ENCODE data around the gene GLT8D1. TPM values are rescaled to one million over a fixed set of nuclear protein-coding genes. Genes with fewer than 3 reads are reported as not detected.

Gene GLT8D1
- total and polyA plus RNA-seq, 2 of the 4 experiments (the other 2 are of a cell fraction), result 87.8 to 124 TPM

DNA sequence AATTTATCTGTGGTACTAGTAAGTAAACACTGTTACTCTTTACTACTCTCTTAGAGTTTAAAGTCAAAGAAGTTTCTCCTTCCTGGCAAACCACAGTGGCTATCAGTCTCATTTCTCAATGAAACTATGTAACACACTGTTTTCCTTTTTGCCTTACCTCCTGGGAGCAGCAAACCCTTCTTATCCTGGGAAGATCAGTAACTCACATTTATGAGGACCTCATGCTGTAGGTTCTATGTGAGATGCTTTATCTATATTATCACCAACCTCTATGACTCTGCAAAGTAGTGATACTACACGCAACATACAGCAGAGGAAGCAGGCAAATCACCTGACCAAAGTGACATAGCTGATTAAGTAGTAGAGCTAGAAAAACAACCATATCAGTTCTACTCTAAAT, 55.2 kb downstream of the GLT8D1 start:
- Histone ChIP-seq H2AK5ac (ENCODE audit: low read depth, low read length) (no peak overlapping the region), H3K23ac (ENCODE audit: low read depth, low read length) (peak overlapping the region; percentile 38; the same call in 1 of the 2 replicates), H3K79me1 (ENCODE audit: low read depth in 1 of 2, low read length in 2 of 2) (peaks cover 3 to 33% of the 10 kb centered on the region in 2 experiments), H3K27me3 (ENCODE audit: control insufficient read depth, insufficient read depth, low read length) (no peaks in the 10 kb centered on the region), H3K9me1 (ENCODE audit: insufficient read depth, low read length) (peaks cover 7% of the 10 kb centered on the region), H3K27ac (ENCODE audit: insufficient read depth, low read length) (no peak overlapping the region), H2AK9ac (replicated peaks; ENCODE audit: low read depth, low read length, poor library complexity) (no peak overlapping the region), H4K5ac (ENCODE audit: low read depth, low read length) (no peak overlapping the region; the same call in 1 of the 2 replicates), H2AFZ (replicated peaks; ENCODE audit: low read length, poor library complexity) (no peak overlapping the region), H3K18ac (ENCODE audit: low read depth, low read length) (peak overlapping the region; percentile 64; the same call in 1 of the 2 replicates), H4K8ac (ENCODE audit: low read depth in 2 of 2, low read length in 2 of 2) (peak overlapping the region in 1 of 2 experiments; percentile 8; a peak in 1 of 4 replicates), H3K14ac (replicated peaks; ENCODE audit: low read depth, low read length) (no peak overlapping the region; the same call in 1 of the 2 replicates), H3K36me3 (ENCODE audit: control insufficient read depth, insufficient read depth, low read length) (peaks cover 40% of the 10 kb centered on the region), H2BK15ac (ENCODE audit: low read depth, low read length) (no peak overlapping the region), H3K9ac (ENCODE audit: low read depth, low read length) (no peak overlapping the region), H3K4me1 (ENCODE audit: control insufficient read depth, insufficient read depth, low read length) (peaks cover 8% of the 10 kb centered on the region; the same call in 1 of the 2 replicates), H2BK20ac (ENCODE audit: low read depth, low read length) (peak overlapping the region; percentile 24; the same call in 1 of the 2 replicates), H2BK5ac (ENCODE audit: low read depth, low read length, poor library complexity, severe bottlenecking) (peak overlapping the region; percentile 77), H4K91ac (ENCODE audit: insufficient read depth, low read depth, low read length) (no peak overlapping the region), H4K20me1 (ENCODE audit: insufficient read depth, low read length) (no peaks in the 10 kb centered on the region), H2BK120ac (ENCODE audit: low read depth, low read length) (no peak overlapping the region; the same call in 1 of the 2 replicates), H3K56ac (ENCODE audit: extremely low read depth, insufficient read depth, low read length) (no peak overlapping the region), H3K4me2 (ENCODE audit: low read depth, low read length) (peak overlapping the region; percentile 26; the same call in 1 of the 2 replicates), H3K4me3 (ENCODE audit: insufficient read depth, low read depth, low read length) (no peak overlapping the region), H3K9me3 (ENCODE audit: control insufficient read depth, insufficient read depth, low read length) (no peaks in the 10 kb centered on the region), H3K4ac (ENCODE audit: low read depth, low read length) (no peak overlapping the region)
- DNase-seq (peak; percentile 31), ATAC-seq (ENCODE audit: low read depth) (peak; percentile 51)
- TF ChIP-seq SMC3 (IDR thresholded peaks at IDR 0.05; ENCODE audit: low read depth, low read length) (no peak), FOS (IDR thresholded peaks at IDR 0.05; ENCODE audit: low read depth, low read length) (no peak), RCOR1 (IDR thresholded peaks at IDR 0.05; ENCODE audit: insufficient replicate concordance, low read length) (no peak), CEBPB (IDR thresholded peaks at IDR 0.05; ENCODE audit: low read depth, low read length) (no peak), MXI1 (IDR thresholded peaks at IDR 0.05; ENCODE audit: borderline replicate concordance, low read depth, low read length) (no peak), NFE2L2 (IDR thresholded peaks at IDR 0.05; ENCODE audit: low read depth, low read length) (no peak), RAD21 (IDR thresholded peaks at IDR 0.05; ENCODE audit: low read length) (no peak), MAZ (IDR thresholded peaks at IDR 0.05; ENCODE audit: borderline replicate concordance, low read depth, low read length) (no peak), BHLHE40 (IDR thresholded peaks at IDR 0.05; ENCODE audit: low read depth, low read length) (no peak)
- TF ChIP-seq, protein P1, sequence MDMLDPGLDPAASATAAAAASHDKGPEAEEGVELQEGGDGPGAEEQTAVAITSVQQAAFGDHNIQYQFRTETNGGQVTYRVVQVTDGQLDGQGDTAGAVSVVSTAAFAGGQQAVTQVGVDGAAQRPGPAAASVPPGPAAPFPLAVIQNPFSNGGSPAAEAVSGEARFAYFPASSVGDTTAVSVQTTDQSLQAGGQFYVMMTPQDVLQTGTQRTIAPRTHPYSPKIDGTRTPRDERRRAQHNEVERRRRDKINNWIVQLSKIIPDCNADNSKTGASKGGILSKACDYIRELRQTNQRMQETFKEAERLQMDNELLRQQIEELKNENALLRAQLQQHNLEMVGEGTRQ (IDR thresholded peaks at IDR 0.05; ENCODE audit: low read depth, low read length), result no peak
- TF ChIP-seq, protein P2, sequence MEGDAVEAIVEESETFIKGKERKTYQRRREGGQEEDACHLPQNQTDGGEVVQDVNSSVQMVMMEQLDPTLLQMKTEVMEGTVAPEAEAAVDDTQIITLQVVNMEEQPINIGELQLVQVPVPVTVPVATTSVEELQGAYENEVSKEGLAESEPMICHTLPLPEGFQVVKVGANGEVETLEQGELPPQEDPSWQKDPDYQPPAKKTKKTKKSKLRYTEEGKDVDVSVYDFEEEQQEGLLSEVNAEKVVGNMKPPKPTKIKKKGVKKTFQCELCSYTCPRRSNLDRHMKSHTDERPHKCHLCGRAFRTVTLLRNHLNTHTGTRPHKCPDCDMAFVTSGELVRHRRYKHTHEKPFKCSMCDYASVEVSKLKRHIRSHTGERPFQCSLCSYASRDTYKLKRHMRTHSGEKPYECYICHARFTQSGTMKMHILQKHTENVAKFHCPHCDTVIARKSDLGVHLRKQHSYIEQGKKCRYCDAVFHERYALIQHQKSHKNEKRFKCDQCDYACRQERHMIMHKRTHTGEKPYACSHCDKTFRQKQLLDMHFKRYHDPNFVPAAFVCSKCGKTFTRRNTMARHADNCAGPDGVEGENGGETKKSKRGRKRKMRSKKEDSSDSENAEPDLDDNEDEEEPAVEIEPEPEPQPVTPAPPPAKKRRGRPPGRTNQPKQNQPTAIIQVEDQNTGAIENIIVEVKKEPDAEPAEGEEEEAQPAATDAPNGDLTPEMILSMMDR (conservative IDR thresholded peaks at IDR 0.05; ENCODE audit: low read depth, low read length), result no peak
- ChIA-PET POLR2A (ENCODE audit: unreplicated experiment) (no interaction called here), CTCF (interaction anchor here (1.1 kb wide), 1 partner anchor 22 kb away, joined by 3 read pairs; no protein-coding TSS in a partner anchor)
- BruUV-seq (replicated peaks), result no TSS peak
- dilution Hi-C loops (cut with HindIII; ENCODE audit: low sequenced_read_pairs, unreplicated experiment) (no loop called here), intact Hi-C loops (cut with micrococcal nuclease) (no loop called here), in situ Hi-C loops (cut with MboI; ENCODE audit: low sequenced_read_pairs) (no loop called here)
- WGBS, 2 experiments (ENCODE audit: extremely low coverage in 2 of 2, insufficient read length in 1 of 2), result no CpG with 5 or more reads among the region's 1 CpG

Measured in IMR-90 (cell line).